PFSK-1 (cell line): ENCODE measurements around the gene DHRS2.

Experiments
- FOXP2 ChIP-seq: optimal IDR thresholded peaks from 2 replicates; pipeline ENCODE3; 2011; ENCODE audit warnings: borderline replicate concordance, control low read depth, inconsistent platforms; ENCODE audit not compliant: insufficient read depth; ENCODE audit errors: extremely low read length, extremely low read depth
- POLR2AphosphoS5 ChIP-seq: IDR thresholded peaks from 2 replicates; pipeline ENCODE4 v1.6.1; 2012; ENCODE audit warnings: low read depth, mild to moderate bottlenecking, control low read depth, low read length, moderate library complexity
- SIN3A ChIP-seq: IDR thresholded peaks from 2 replicates; pipeline ENCODE4 v1.6.1; 2012; ENCODE audit warnings: mild to moderate bottlenecking, low read length, moderate library complexity, borderline replicate concordance; ENCODE audit not compliant: insufficient read depth
- TAF1 ChIP-seq: IDR thresholded peaks from 2 replicates; pipeline ENCODE4 v1.6.1; 2012; ENCODE audit warnings: low read length, control low read depth, borderline replicate concordance; ENCODE audit not compliant: insufficient read depth
- TF ChIP-seq, protein P1 (sequence below), 2 experiments: IDR thresholded peaks; 2 replicates each; pipeline versions ENCODE4 v1.6.1 to v1.8.0; 2011 to 2012; ENCODE audit warnings: low read depth in 2 of 2, low read length in 2 of 2, control low read depth in 1 of 2, inconsistent platforms in 1 of 2, mild to moderate bottlenecking in 1 of 2, moderate library complexity in 1 of 2; ENCODE audit not compliant: insufficient read depth in 1 of 2

Gene DHRS2

DNA sequence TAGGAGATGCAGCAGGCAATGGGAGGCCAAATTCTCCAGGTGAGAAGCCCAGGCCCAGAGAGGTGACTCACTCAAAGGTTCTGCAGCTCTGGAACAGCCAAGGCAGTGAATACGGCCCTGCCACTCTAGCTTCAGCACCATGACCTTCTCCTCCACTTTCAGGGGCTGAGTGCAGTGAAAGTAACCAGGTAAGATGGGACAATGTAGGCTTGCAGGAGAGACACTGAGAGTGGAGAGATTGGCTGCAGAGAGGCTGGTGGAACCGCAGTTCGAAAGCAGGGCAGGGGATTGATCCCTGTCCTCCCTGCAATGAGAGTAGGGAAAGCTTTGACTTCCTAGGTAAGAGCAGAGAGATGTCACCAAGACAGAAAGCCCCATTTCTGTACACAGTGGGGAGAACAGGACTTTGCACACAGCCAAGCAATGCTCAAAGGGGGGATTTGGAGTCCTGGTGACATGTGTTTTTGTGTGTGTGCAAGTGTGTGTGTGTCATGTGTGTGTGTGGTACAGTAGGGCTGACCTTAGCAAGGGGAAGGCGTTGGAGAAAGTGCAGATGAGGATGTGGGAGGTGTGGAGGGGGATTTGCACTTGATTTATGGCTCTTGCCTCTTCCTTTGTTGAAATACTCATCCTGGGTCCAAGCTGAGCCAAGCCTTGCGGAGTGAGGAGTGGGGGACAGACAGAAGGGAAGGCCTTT, 12.7 kb downstream of the DHRS2 start:
- no peak for TF ChIP-seq POLR2AphosphoS5
- no peak for TF ChIP-seq SIN3A
- no peak for TF ChIP-seq TAF1
- TF ChIP-seq, protein P1, sequence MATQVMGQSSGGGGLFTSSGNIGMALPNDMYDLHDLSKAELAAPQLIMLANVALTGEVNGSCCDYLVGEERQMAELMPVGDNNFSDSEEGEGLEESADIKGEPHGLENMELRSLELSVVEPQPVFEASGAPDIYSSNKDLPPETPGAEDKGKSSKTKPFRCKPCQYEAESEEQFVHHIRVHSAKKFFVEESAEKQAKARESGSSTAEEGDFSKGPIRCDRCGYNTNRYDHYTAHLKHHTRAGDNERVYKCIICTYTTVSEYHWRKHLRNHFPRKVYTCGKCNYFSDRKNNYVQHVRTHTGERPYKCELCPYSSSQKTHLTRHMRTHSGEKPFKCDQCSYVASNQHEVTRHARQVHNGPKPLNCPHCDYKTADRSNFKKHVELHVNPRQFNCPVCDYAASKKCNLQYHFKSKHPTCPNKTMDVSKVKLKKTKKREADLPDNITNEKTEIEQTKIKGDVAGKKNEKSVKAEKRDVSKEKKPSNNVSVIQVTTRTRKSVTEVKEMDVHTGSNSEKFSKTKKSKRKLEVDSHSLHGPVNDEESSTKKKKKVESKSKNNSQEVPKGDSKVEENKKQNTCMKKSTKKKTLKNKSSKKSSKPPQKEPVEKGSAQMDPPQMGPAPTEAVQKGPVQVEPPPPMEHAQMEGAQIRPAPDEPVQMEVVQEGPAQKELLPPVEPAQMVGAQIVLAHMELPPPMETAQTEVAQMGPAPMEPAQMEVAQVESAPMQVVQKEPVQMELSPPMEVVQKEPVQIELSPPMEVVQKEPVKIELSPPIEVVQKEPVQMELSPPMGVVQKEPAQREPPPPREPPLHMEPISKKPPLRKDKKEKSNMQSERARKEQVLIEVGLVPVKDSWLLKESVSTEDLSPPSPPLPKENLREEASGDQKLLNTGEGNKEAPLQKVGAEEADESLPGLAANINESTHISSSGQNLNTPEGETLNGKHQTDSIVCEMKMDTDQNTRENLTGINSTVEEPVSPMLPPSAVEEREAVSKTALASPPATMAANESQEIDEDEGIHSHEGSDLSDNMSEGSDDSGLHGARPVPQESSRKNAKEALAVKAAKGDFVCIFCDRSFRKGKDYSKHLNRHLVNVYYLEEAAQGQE (IDR thresholded peaks at IDR 0.05; ENCODE audit: insufficient read depth in 1 of 2, low read depth in 2 of 2, low read length in 2 of 2): no peak
- no peak for TF ChIP-seq FOXP2

DNA sequence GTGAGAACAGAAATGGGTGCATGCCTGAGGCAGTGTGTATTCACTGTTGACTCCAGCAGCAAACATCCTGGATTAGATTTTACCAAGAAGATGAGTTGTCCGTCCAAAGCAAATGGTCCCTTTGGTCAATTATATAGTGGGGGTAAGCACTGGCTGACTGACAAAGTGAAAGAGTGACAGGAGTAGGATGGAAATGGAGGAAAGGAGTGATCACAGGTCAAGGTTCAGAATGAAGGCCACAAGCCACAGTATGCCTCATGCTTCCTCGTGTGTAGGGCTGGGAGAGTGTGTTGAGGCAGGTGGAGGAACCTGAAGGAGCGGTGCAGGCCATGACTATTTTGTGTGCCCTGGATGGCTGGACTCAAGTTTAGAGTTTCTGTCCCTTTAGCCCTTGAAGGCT, 14.3 kb downstream of the DHRS2 start:
- TF ChIP-seq POLR2AphosphoS5 (no peak), TAF1 (no peak), SIN3A (no peak), FOXP2 (no peak)
- TF ChIP-seq, protein P1 (IDR thresholded peaks at IDR 0.05; ENCODE audit: insufficient read depth in 1 of 2, low read depth in 2 of 2, low read length in 2 of 2): no peak

DNA sequence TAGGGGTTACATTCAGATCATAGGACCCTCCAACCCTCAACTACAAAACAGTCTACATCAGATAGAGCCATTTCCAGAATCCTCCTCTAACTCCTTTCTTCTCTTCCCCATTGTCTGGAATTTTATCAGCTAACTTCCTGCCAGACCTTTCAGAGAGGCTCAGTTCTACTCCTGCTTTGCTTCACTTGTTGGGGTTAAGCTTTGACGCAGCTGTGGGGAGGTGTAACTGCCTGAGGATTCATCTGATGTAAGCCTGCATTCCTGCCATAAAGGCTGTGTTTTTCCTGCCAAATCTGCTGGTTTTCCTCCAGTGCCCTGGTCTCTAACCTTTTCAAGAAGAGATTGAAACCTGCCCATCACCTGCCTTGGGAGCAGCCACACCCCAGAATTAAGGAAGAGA, 16.9 kb downstream of the DHRS2 start:
- no peak for TF ChIP-seq SIN3A
- TF ChIP-seq, protein P1 (IDR thresholded peaks at IDR 0.05; ENCODE audit: insufficient read depth in 1 of 2, low read depth in 2 of 2, low read length in 2 of 2): no peak
- TF ChIP-seq FOXP2: no peak
- no peak for TF ChIP-seq POLR2AphosphoS5
- no peak for TF ChIP-seq TAF1

DNA sequence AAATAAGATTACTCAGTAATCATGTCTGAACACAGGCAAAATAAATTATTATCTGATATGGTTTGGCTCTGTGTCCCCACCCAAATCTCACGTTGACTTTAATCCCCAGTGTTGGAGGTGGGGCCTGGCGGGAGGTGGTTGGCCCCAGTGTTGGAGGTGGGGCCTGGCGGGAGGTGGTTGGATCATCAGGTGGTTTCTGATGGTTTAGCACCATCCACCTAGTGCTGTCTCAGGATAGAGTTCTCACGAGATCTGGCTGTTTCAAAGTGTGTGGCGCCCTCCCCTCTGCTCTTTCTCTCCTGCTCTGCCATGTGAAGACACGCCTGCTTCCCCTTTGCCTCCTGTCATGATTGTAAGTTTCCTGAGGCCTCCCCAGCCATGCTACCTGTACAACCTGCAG, 18.1 kb downstream of the DHRS2 start:
- no peak for TF ChIP-seq POLR2AphosphoS5
- TF ChIP-seq TAF1: no peak
- no peak for TF ChIP-seq FOXP2
- TF ChIP-seq, protein P1 (IDR thresholded peaks at IDR 0.05; ENCODE audit: insufficient read depth in 1 of 2, low read depth in 2 of 2, low read length in 2 of 2): no peak

DNA sequence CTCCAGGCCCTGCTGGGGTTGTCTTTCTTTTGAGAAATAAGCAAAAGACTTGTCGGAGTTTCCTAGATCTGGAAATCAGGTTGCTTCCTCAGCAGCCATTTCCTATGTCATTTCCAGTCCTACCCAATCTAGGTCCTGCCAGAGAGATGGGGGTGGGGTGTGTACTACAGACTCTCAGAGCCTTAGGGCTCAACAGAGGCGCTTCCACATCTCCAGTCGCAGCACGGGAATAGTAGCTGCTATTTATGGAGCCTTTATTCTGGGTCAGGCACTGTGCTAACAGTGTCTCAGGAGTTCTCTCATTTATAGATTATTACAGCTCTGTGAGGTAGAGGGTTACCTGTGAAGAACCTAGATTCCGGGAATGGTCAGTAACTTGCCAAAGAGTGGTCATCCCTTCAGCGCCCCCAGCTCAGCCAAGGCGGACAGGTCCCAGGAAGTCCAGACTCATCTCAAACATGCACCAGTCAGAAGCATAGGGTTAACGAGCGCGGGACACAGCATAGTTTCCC, 21.9 kb downstream of the DHRS2 start:
- TF ChIP-seq FOXP2 (no peak), TAF1 (no peak), POLR2AphosphoS5 (no peak), SIN3A (no peak)
- TF ChIP-seq, protein P1 (IDR thresholded peaks at IDR 0.05; ENCODE audit: insufficient read depth in 1 of 2, low read depth in 2 of 2, low read length in 2 of 2): no peak
